Measurements from ENCODE around the gene PARVB. TPM values are rescaled to one million over a fixed set of nuclear protein-coding genes. Genes with fewer than 3 reads are reported as not detected.

PARVB gene
- total RNA-seq, 4 donors from 2014 or later = 27.7 to 88.5 (median 41.7) TPM

DNA sequence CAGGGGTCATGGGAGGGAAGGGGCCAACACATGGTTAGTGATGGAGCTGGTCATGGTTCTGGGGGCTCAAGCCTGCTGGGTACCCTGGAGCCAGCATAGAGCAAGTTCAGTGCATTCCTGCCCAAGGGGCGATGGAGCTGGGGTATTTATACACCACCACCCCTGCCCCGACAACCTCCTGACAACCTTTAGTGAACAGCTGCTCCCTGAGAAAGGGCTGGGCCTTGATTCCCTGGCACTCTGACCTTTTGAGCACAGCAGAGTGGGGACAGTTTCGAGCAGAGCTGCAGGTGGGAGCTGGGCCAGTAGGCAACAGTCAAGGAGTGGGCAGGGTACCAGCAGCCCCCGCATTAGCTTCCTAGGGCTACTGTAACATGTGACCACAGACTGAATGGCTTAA is 162.6 kb downstream of the PARVB start:
- no peaks in the 10 kb centered on the region for H3K36me3 ChIP-seq
- no peak overlapping the region for H3K27ac ChIP-seq
- H3K27me3 ChIP-seq = no peaks in the 10 kb centered on the region
- no peaks in the 10 kb centered on the region for H3K9me3 ChIP-seq
- no peak overlapping the region for H3K4me3 ChIP-seq
- DNase-seq = no peak
- peaks cover 0 to 5% of the 10 kb centered on the region in 2 donors for H3K4me1 ChIP-seq
- TF ChIP-seq, protein P1, sequence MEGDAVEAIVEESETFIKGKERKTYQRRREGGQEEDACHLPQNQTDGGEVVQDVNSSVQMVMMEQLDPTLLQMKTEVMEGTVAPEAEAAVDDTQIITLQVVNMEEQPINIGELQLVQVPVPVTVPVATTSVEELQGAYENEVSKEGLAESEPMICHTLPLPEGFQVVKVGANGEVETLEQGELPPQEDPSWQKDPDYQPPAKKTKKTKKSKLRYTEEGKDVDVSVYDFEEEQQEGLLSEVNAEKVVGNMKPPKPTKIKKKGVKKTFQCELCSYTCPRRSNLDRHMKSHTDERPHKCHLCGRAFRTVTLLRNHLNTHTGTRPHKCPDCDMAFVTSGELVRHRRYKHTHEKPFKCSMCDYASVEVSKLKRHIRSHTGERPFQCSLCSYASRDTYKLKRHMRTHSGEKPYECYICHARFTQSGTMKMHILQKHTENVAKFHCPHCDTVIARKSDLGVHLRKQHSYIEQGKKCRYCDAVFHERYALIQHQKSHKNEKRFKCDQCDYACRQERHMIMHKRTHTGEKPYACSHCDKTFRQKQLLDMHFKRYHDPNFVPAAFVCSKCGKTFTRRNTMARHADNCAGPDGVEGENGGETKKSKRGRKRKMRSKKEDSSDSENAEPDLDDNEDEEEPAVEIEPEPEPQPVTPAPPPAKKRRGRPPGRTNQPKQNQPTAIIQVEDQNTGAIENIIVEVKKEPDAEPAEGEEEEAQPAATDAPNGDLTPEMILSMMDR (IDR thresholded peaks at IDR 0.05) = no peak
- no peak for TF ChIP-seq POLR2A (IDR thresholded peaks at IDR 0.05)
- intact Hi-C loops (cut with DNase I; ENCODE audit: low total_unique reads) = no loop called here

DNA sequence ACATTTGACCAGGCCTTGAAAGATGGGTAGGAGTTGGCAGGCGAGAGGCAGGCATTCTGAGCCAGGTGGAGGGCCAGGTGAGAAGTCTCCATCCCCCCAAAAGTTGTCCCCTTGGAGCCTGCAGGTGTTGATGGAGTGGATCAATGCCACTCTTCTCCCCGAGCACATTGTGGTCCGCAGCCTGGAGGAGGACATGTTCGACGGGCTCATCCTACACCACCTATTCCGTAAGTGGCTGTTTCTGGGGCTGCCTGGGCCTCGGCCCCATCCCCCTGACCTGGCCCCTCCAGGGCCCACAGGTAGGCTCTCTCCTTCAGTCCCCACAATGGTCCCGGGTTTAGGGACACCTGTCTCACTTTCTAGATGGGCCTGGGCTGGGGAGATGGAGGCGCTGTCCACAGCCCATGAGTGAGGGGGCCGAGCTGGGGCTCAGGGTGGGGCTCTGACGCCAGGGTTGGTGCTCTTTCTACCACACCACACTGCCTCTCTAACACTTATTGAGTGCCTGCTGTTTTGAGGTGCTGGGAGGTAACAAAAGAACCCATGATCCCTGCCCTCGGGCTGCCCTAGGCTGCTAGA is 163.6 kb downstream of the PARVB start:
- no peak overlapping the region for H3K4me3 ChIP-seq
- H3K4me1 ChIP-seq = peaks cover 0 to 5% of the 10 kb centered on the region in 2 donors
- TF ChIP-seq, protein P1 (IDR thresholded peaks at IDR 0.05) = no peak
- TF ChIP-seq POLR2A (IDR thresholded peaks at IDR 0.05) = no peak

DNA sequence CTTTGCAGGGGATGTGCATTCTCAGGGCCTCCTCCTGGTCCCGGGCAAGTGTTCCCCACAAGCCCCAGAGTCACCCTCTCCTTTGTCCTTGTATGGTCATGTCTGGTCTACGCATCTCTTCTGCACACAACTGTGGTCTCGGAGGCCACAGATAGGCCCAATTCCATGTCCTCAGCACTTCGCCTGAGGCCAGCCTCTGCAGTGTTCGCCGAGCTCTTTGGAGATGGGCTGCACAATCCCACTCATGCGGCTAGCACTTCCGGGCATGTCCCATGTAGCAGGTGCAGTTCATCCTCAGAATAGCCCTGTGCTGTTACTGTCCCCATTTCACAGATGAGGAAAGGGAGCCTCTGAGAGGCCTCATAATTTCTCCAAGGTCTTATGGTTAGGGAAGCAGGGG is 164.2 kb downstream of the PARVB start:
- no peak for DNase-seq
- no peaks in the 10 kb centered on the region for H3K9me3 ChIP-seq
- no peaks in the 10 kb centered on the region for H3K27me3 ChIP-seq
- H3K36me3 ChIP-seq = no peaks in the 10 kb centered on the region
- H3K27ac ChIP-seq = no peak overlapping the region
- H3K4me1 ChIP-seq = peaks cover 0 to 5% of the 10 kb centered on the region in 2 donors
- TF ChIP-seq, protein P1 (IDR thresholded peaks at IDR 0.05) = no peak
- TF ChIP-seq POLR2A (IDR thresholded peaks at IDR 0.05) = no peak
- intact Hi-C loops (cut with DNase I; ENCODE audit: low total_unique reads) = no loop called here
- H3K4me3 ChIP-seq = no peak overlapping the region

More for the DNA sequence above, 163.6 kb downstream of the PARVB start:
- intact Hi-C loops (cut with DNase I; ENCODE audit: low total_unique reads) = no loop called here
- no peaks in the 10 kb centered on the region for H3K27me3 ChIP-seq
- no peak overlapping the region for H3K27ac ChIP-seq
- no peaks in the 10 kb centered on the region for H3K36me3 ChIP-seq
- DNase-seq = no peak
- H3K9me3 ChIP-seq = no peaks in the 10 kb centered on the region

DNA sequence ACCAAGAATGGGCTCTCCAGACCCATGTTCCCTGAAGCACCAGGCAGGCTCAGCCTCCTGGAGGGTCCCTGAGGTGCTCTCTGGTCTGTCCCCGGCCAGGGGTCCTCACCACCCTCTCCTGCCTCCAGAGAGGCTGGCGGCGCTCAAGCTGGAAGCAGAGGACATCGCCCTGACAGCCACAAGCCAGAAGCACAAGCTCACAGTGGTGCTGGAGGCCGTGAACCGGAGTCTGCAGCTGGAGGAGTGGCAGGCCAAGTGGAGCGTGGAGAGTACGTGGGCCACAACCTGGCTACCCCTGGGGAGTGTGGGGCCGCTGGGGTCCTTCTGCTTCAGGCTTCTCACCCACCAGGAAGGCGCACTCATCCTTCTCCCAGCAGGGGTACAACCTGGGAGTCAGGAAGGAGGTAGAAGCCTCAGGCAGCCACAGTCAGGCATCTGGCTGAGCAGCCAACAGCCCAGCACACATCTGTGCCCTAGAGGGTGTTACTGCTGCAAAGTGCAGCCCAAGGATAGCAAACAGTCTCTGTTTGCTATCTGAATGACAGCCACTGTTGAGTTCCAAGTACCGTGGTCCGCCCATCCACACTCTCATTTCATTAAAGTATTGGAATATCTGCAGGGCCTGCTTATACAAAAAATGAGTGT is 165.0 kb downstream of the PARVB start:
- Histone ChIP-seq H3K4me3 (no peak overlapping the region), H3K27ac (no peak overlapping the region), H3K36me3 (no peaks in the 10 kb centered on the region), H3K27me3 (no peaks in the 10 kb centered on the region), H3K4me1 (peaks cover 0 to 5% of the 10 kb centered on the region in 2 donors), H3K9me3 (no peaks in the 10 kb centered on the region)
- TF ChIP-seq, protein P1 (IDR thresholded peaks at IDR 0.05) = no peak
- TF ChIP-seq POLR2A (IDR thresholded peaks at IDR 0.05) = no peak
- intact Hi-C loops (cut with DNase I; ENCODE audit: low total_unique reads) = no loop called here
- no peak for DNase-seq

DNA sequence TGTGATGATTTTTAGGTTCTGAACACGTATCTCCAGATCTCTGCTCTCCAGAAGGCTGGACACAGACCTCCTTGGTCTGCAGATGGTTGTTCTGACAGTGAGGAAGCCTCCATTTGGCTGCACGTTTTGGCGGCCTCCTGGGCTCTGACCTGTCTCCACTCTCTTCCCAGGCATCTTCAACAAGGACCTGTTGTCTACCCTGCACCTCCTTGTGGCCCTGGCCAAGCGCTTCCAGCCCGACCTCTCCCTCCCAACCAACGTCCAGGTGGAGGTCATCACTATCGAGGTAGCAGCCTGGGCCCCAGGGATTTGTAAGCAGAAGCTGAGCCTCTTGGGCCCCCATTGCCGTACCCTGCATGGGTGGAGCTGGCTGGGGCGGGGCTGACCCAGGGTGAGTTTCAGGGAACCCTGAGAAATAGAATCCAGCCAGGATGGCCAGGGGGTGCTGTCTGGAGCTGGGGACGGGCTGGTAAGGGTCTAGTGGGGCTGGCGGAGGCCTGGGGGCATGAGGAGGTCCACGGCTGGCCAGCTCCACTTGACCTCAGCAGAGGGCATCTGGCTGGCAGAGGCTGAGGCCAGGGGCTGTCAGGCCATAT is 166.4 kb downstream of the PARVB start:
- H3K4me3 ChIP-seq = no peak overlapping the region
- H3K27me3 ChIP-seq = no peaks in the 10 kb centered on the region
- H3K4me1 ChIP-seq = no peaks in the 10 kb centered on the region
- H3K36me3 ChIP-seq = no peaks in the 10 kb centered on the region
- intact Hi-C loops (cut with DNase I; ENCODE audit: low total_unique reads) = no loop called here
- DNase-seq = no peak
- TF ChIP-seq POLR2A (IDR thresholded peaks at IDR 0.05) = no peak
- TF ChIP-seq, protein P1 (IDR thresholded peaks at IDR 0.05) = no peak
- H3K9me3 ChIP-seq = no peaks in the 10 kb centered on the region
- H3K27ac ChIP-seq = no peak overlapping the region

Data from uterus (tissue), 4 donors.